ENCODE data around the gene MST1. TPM values are rescaled to one million over a fixed set of nuclear protein-coding genes. Genes with fewer than 3 reads are reported as not detected.

MST1 gene
- total RNA-seq, 1 donor from 2014 or later = 12.4 TPM

- no peak for DNase-seq (ENCODE audit: low read depth)
- Histone ChIP-seq H3K4me3 (ENCODE audit: low read depth, low read length) (no peak overlapping the region), H3K27me3 (ENCODE audit: control insufficient read depth, insufficient read depth, low read length) (peaks cover 7% of the 10 kb centered on the region), H3K36me3 (ENCODE audit: control insufficient read depth, insufficient read depth, low read length) (no peaks in the 10 kb centered on the region)
- TF ChIP-seq CTCF (IDR thresholded peaks at IDR 0.05; ENCODE audit: insufficient read depth, low read length, poor library complexity, severe bottlenecking) = no peak
Measured at GRCh38 chr3:49650177-49650576, 39.1 kb downstream of the MST1 start.

GRCh38 chr3:49649576-49649975 is 39.7 kb downstream of the MST1 start:
- DNase-seq (ENCODE audit: low read depth) = no peak
- Histone ChIP-seq H3K27me3 (ENCODE audit: control insufficient read depth, insufficient read depth, low read length) (peaks cover 5% of the 10 kb centered on the region), H3K4me3 (ENCODE audit: low read depth, low read length) (no peak overlapping the region), H3K36me3 (ENCODE audit: control insufficient read depth, insufficient read depth, low read length) (no peaks in the 10 kb centered on the region)
- TF ChIP-seq CTCF (IDR thresholded peaks at IDR 0.05; ENCODE audit: insufficient read depth, low read length, poor library complexity, severe bottlenecking) = no peak

- Histone ChIP-seq H3K4me3 (ENCODE audit: low read depth, low read length) (no peak overlapping the region), H3K36me3 (ENCODE audit: control insufficient read depth, insufficient read depth, low read length) (no peaks in the 10 kb centered on the region), H3K27me3 (ENCODE audit: control insufficient read depth, insufficient read depth, low read length) (peaks cover 4% of the 10 kb centered on the region)
- TF ChIP-seq CTCF (IDR thresholded peaks at IDR 0.05; ENCODE audit: insufficient read depth, low read length, poor library complexity, severe bottlenecking) = no peak
- no peak for DNase-seq (ENCODE audit: low read depth)
Measured at GRCh38 chr3:49648354-49649019, 40.8 kb downstream of the MST1 start.

GRCh38 chr3:49647741-49648140 is 41.5 kb downstream of the MST1 start:
- no peak for DNase-seq (ENCODE audit: low read depth)
- no peaks in the 10 kb centered on the region for H3K36me3 ChIP-seq (ENCODE audit: control insufficient read depth, insufficient read depth, low read length)
- peaks cover under 1% of the 10 kb centered on the region for H3K27me3 ChIP-seq (ENCODE audit: control insufficient read depth, insufficient read depth, low read length)
- TF ChIP-seq CTCF (IDR thresholded peaks at IDR 0.05; ENCODE audit: insufficient read depth, low read length, poor library complexity, severe bottlenecking) = no peak
- no peak overlapping the region for H3K4me3 ChIP-seq (ENCODE audit: low read depth, low read length)

- H3K4me3 ChIP-seq (ENCODE audit: low read depth, low read length) = no peak overlapping the region
- DNase-seq (ENCODE audit: low read depth) = no peak
- no peaks in the 10 kb centered on the region for H3K27me3 ChIP-seq (ENCODE audit: control insufficient read depth, insufficient read depth, low read length)
- TF ChIP-seq CTCF (IDR thresholded peaks at IDR 0.05; ENCODE audit: insufficient read depth, low read length, poor library complexity, severe bottlenecking) = no peak
- H3K36me3 ChIP-seq (ENCODE audit: control insufficient read depth, insufficient read depth, low read length) = no peaks in the 10 kb centered on the region
Measured at GRCh38 chr3:49646236-49646635, 43.0 kb downstream of the MST1 start.

- no peak for TF ChIP-seq CTCF (IDR thresholded peaks at IDR 0.05; ENCODE audit: insufficient read depth, low read length, poor library complexity, severe bottlenecking)
- H3K36me3 ChIP-seq (ENCODE audit: control insufficient read depth, insufficient read depth, low read length) = no peaks in the 10 kb centered on the region
- H3K4me3 ChIP-seq (ENCODE audit: low read depth, low read length) = no peak overlapping the region
- H3K27me3 ChIP-seq (ENCODE audit: control insufficient read depth, insufficient read depth, low read length) = no peaks in the 10 kb centered on the region
- no peak for DNase-seq (ENCODE audit: low read depth)
Measured at GRCh38 chr3:49644684-49645083, 44.6 kb downstream of the MST1 start.

Data from kidney epithelial cell (primary cell).